K562 (cell line): ENCODE data around the gene VSTM2B. TPM values are rescaled to one million over a fixed set of nuclear protein-coding genes. Genes with fewer than 3 reads are reported as not detected.

Experiments
- ARID2 ChIP-seq: fragments of 450-650 bp; IDR thresholded peaks from 2 replicates; pipeline ENCODE4 v1.6.1; 2017; ENCODE audit warnings: antibody characterized with exemption, mild to moderate bottlenecking
- CC2D1A ChIP-seq: fragments of 450-650 bp; IDR thresholded peaks from 2 replicates; pipeline ENCODE4 v1.6.1; 2017; ENCODE audit warnings: mild to moderate bottlenecking
- CTBP1 ChIP-seq: fragments of 450-650 bp; IDR thresholded peaks from 2 replicates; pipeline ENCODE4 v1.6.1; 2016; ENCODE audit warnings: borderline replicate concordance
- JUN ChIP-seq, 2 experiments: sonication (generic) in 1 of 2; formaldehyde crosslinking in 1 of 2; IDR thresholded peaks; 2 replicates each; pipeline versions ENCODE4 v1.6.1 to v1.8.0; 2012 to 2022; ENCODE audit warnings: borderline replicate concordance in 2 of 2, mild to moderate bottlenecking in 2 of 2, improper control_type of control experiment in 1 of 2, low read depth in 1 of 2, low read length in 1 of 2, missing genetic modification reagents in 1 of 2
- MAFG ChIP-seq: fragments of 450-650 bp; conservative IDR thresholded peaks from 2 replicates; pipeline ENCODE4 v1.6.1; 2016; ENCODE audit warnings: missing genetic modification characterization, missing compliant biosample characterization
- MXI1 ChIP-seq: IDR thresholded peaks from 2 replicates; pipeline ENCODE4 v1.6.1; 2011; ENCODE audit warnings: low read depth, mild to moderate bottlenecking, improper control_type of control experiment, low read length
- NFE2 ChIP-seq: IDR thresholded peaks from 2 replicates; pipeline ENCODE4 v1.6.1; 2014; ENCODE audit warnings: antibody characterized with exemption, low read depth
- RAD21 ChIP-seq, 2 experiments: fragments of 250-450 bp in 1 of 2; fragments of 450-650 bp in 1 of 2; sonication (Bioruptor Pico) in 1 of 2; formaldehyde crosslinking in 1 of 2; IDR thresholded peaks in 1 of 2; conservative IDR thresholded peaks in 1 of 2; 2 replicates each; pipeline versions ENCODE4 v1.4.0 to v1.8.0; 2020 to 2022; ENCODE audit warnings: mild to moderate bottlenecking in 2 of 2, moderate library complexity in 1 of 2
- RCOR1 ChIP-seq, 2 experiments: IDR thresholded peaks; 2 replicates each; pipeline ENCODE4 v1.6.1; 2012; ENCODE audit warnings: low read depth in 2 of 2, low read length in 2 of 2, borderline replicate concordance in 1 of 2, improper control_type of control experiment in 1 of 2
- SMARCA4 ChIP-seq: fragments of 450-650 bp; IDR thresholded peaks from 2 replicates; pipeline ENCODE4 v1.6.1; 2016
- SOX6 ChIP-seq: fragments of 450-650 bp; IDR thresholded peaks from 2 replicates; pipeline ENCODE4 v1.6.1; 2014; ENCODE audit warnings: mild to moderate bottlenecking
- TEAD2 ChIP-seq: fragments of 450-650 bp; IDR thresholded peaks from 2 replicates; pipeline ENCODE4 v1.6.1; 2016; ENCODE audit warnings: missing genetic modification characterization, control low read depth, missing compliant biosample characterization
- YY1 ChIP-seq, 3 experiments: IDR thresholded peaks; 2 replicates each; pipeline ENCODE4 v1.6.1; 2011; ENCODE audit warnings: low read length in 2 of 3, mild to moderate bottlenecking in 2 of 3, moderate library complexity in 2 of 3, borderline replicate concordance in 1 of 3, control low read depth in 1 of 3, low read depth in 1 of 3; ENCODE audit not compliant: insufficient read depth in 3 of 3, insufficient replicate concordance in 2 of 3, control insufficient read depth in 1 of 3, insufficient read length in 1 of 3; ENCODE audit errors: extremely low read depth in 1 of 3
- polyA plus RNA-seq, 8 experiments: library from polyadenylated mRNA; depleted of rRNA in 4 of 8; stranded (reverse) in 5 of 8; unstranded in 3 of 8; fragments of >200 nt; fragmentation: Nextera tagmentation in 2 of 8; fragmentation: Illumina TruSeq in 1 of 8; extraction: Ambion mirVana in 2 of 8; extraction: Trizol in 1 of 8; gene quantifications; 2 replicates each; pipeline versions ENCODE4 v1.2.1 to v1.2.3, GENCODE V29; 2011 to 2014; ENCODE audit warnings: inconsistent platforms in 1 of 8, missing spikeins in 1 of 8
- total RNA-seq, 7 experiments: library from RNA; depleted of rRNA in 6 of 7; stranded (reverse); fragments of >200 nt in 6 of 7; fragmentation: Illumina TruSeq in 2 of 7; extraction: Trizol in 2 of 7; gene quantifications; 2 replicates each; pipeline versions ENCODE4 v1.2.1 to v1.2.3, GENCODE V29; 2011 to 2021; ENCODE audit warnings: low replicate concordance in 1 of 7
- TF ChIP-seq, protein P1 (sequence below): fragments of 250-450 bp; sonication (Bioruptor Pico); IDR thresholded peaks from 2 replicates; pipeline ENCODE4 v1.4.0; 2020; ENCODE audit warnings: mild to moderate bottlenecking, moderate library complexity, borderline replicate concordance
- TF ChIP-seq, protein P2 (sequence below): fragments of 450-650 bp; formaldehyde crosslinking; IDR thresholded peaks from 2 replicates; pipeline ENCODE4 v1.4.0; 2020; ENCODE audit warnings: mild to moderate bottlenecking, moderate library complexity
- TF ChIP-seq, protein P3 (sequence below): fragments of 250-450 bp; sonication (Bioruptor Pico); IDR thresholded peaks from 2 replicates; pipeline ENCODE4 v1.4.0; 2020

The VSTM2B gene
- total and polyA plus RNA-seq, 9 of the 15 experiments (the other 6 are each of a cell fraction or from before 2014, with no cell fraction given), result not detected

DNA sequence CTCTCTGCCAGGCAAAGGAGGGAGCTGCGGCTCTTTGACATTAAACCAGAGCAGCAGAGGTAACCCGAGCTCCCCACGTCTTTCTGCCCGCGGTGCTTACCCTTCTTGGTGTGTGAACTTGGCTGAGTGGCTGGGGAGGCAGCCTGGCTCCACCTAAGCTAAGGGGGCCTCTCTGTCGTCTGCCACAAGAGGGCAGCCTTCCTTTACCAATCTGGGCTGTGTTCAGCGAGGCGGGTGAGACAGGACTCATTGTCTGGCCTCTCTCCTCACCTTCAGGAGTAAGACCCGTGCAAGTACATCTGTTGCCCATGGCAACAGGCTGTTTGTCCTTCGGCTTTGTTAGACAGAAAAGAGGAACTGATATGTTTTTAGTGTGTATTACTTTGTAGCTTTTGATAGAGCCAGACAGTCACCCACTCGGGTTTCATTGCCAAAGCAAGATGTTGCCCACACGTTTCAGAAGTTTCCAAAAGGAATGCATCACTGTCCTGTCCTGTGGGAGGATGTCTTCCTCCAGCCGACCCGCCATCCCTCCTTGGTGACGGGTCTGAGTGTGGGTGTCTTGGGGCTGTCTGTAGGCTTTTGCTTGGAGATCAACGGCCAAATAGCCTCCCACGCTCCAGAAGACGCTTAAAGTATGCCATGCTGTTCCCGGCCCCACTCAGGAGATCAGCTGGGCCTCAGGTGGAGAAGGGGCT is 84.9 kb downstream of the VSTM2B start (continued):
- TF ChIP-seq, protein P1, sequence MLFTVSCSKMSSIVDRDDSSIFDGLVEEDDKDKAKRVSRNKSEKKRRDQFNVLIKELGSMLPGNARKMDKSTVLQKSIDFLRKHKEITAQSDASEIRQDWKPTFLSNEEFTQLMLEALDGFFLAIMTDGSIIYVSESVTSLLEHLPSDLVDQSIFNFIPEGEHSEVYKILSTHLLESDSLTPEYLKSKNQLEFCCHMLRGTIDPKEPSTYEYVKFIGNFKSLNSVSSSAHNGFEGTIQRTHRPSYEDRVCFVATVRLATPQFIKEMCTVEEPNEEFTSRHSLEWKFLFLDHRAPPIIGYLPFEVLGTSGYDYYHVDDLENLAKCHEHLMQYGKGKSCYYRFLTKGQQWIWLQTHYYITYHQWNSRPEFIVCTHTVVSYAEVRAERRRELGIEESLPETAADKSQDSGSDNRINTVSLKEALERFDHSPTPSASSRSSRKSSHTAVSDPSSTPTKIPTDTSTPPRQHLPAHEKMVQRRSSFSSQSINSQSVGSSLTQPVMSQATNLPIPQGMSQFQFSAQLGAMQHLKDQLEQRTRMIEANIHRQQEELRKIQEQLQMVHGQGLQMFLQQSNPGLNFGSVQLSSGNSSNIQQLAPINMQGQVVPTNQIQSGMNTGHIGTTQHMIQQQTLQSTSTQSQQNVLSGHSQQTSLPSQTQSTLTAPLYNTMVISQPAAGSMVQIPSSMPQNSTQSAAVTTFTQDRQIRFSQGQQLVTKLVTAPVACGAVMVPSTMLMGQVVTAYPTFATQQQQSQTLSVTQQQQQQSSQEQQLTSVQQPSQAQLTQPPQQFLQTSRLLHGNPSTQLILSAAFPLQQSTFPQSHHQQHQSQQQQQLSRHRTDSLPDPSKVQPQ (CRISPR knock-in tag), result no peak
- peak; percentile 92 for TF ChIP-seq ARID2
- 0 out of 2 replicates have a peak, but pooled peaks have one; percentile 38 for TF ChIP-seq MXI1
- TF ChIP-seq SOX6, result peak; percentile 84
- peak; percentile 84; the same call in 1 of the 2 replicates for TF ChIP-seq CTBP1
- TF ChIP-seq NFE2, result peak; percentile 69
- TF ChIP-seq JUN (IDR thresholded peaks at IDR 0.05; ENCODE audit: borderline replicate concordance, low read depth, low read length), result peak; percentile 53; the same call in 1 of the 2 replicates
- no peak for TF ChIP-seq JUN (CRISPR knock-in tag; IDR thresholded peaks at IDR 0.05; ENCODE audit: borderline replicate concordance)
- peak; percentile 97 to 99 for TF ChIP-seq RAD21 (CRISPR knock-in tag; conservative IDR thresholded peaks at IDR 0.05 in 1 of 2, IDR thresholded peaks at IDR 0.05 in 1 of 2)
- TF ChIP-seq, protein P2, sequence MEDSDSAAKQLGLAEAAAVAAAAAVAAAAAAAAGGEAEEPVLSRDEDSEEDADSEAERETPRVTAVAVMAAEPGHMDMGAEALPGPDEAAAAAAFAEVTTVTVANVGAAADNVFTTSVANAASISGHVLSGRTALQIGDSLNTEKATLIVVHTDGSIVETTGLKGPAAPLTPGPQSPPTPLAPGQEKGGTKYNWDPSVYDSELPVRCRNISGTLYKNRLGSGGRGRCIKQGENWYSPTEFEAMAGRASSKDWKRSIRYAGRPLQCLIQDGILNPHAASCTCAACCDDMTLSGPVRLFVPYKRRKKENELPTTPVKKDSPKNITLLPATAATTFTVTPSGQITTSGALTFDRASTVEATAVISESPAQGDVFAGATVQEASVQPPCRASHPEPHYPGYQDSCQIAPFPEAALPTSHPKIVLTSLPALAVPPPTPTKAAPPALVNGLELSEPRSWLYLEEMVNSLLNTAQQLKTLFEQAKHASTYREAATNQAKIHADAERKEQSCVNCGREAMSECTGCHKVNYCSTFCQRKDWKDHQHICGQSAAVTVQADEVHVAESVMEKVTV (CRISPR knock-in tag), result peak; percentile 96
- TF ChIP-seq TEAD2 (tag), result no peak
- TF ChIP-seq RCOR1 (IDR thresholded peaks at IDR 0.05; ENCODE audit: borderline replicate concordance in 1 of 2, low read depth in 2 of 2, low read length in 2 of 2), result peak in 1 of 2 experiments; percentile 53; a peak in 1 of 4 replicates
- TF ChIP-seq YY1 (IDR thresholded peaks at IDR 0.05; ENCODE audit: borderline replicate concordance in 1 of 3, control insufficient read depth in 1 of 3, extremely low read depth in 1 of 3, insufficient read depth in 3 of 3, insufficient read length in 1 of 3, insufficient replicate concordance in 2 of 3, low read depth in 1 of 3, low read length in 2 of 3), result peak in 1 of 3 experiments; percentile 20
- TF ChIP-seq MAFG (tag), result peak; percentile 44; the same call in 1 of the 2 replicates
- TF ChIP-seq, protein P3, sequence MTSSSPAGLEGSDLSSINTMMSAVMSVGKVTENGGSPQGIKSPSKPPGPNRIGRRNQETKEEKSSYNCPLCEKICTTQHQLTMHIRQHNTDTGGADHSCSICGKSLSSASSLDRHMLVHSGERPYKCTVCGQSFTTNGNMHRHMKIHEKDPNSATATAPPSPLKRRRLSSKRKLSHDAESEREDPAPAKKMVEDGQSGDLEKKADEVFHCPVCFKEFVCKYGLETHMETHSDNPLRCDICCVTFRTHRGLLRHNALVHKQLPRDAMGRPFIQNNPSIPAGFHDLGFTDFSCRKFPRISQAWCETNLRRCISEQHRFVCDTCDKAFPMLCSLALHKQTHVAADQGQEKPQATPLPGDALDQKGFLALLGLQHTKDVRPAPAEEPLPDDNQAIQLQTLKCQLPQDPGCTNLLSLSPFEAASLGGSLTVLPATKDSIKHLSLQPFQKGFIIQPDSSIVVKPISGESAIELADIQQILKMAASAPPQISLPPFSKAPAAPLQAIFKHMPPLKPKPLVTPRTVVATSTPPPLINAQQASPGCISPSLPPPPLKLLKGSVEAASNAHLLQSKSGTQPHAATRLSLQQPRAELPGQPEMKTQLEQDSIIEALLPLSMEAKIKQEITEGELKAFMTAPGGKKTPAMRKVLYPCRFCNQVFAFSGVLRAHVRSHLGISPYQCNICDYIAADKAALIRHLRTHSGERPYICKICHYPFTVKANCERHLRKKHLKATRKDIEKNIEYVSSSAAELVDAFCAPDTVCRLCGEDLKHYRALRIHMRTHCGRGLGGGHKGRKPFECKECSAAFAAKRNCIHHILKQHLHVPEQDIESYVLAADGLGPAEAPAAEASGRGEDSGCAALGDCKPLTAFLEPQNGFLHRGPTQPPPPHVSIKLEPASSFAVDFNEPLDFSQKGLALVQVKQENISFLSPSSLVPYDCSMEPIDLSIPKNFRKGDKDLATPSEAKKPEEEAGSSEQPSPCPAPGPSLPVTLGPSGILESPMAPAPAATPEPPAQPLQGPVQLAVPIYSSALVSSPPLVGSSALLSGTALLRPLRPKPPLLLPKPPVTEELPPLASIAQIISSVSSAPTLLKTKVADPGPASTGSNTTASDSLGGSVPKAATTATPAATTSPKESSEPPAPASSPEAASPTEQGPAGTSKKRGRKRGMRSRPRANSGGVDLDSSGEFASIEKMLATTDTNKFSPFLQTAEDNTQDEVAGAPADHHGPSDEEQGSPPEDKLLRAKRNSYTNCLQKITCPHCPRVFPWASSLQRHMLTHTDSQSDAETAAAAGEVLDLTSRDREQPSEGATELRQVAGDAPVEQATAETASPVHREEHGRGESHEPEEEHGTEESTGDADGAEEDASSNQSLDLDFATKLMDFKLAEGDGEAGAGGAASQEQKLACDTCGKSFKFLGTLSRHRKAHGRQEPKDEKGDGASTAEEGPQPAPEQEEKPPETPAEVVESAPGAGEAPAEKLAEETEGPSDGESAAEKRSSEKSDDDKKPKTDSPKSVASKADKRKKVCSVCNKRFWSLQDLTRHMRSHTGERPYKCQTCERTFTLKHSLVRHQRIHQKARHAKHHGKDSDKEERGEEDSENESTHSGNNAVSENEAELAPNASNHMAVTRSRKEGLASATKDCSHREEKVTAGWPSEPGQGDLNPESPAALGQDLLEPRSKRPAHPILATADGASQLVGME (CRISPR knock-in tag), result peak; percentile 66; the same call in 1 of the 2 replicates
- no peak for TF ChIP-seq SMARCA4
- peak; percentile 79 for TF ChIP-seq CC2D1A
